Neural progenitor cell (in vitro differentiated cells): ENCODE results near the gene PON2.

Source experiments
- CTCF ChIP-seq: fragments of 200-600 bp; sonication (generic); IDR thresholded peaks from 2 replicates; pipeline ENCODE4 v1.5.1; 2017; ENCODE audit warnings: antibody characterized with exemption, mild to moderate bottlenecking
- EZH2 ChIP-seq: fragments of 200-600 bp; sonication (generic); IDR thresholded peaks from 2 replicates; pipeline ENCODE4 v1.6.1; 2017; ENCODE audit warnings: antibody characterized with exemption, mild to moderate bottlenecking, moderate library complexity
- EZH2phosphoT487 ChIP-seq: fragments of 200-600 bp; sonication (generic); IDR thresholded peaks from 2 replicates; pipeline ENCODE4 v1.6.1; 2017; ENCODE audit warnings: antibody characterized with exemption

GRCh38 chr7:95454438-95455045 is 19.7 kb upstream of the PON2 start:
- TF ChIP-seq CTCF (no peak), EZH2 (no peak), EZH2phosphoT487 (no peak)
